ENCODE results near the gene HBQ1.

The HBQ1 gene

DNA sequence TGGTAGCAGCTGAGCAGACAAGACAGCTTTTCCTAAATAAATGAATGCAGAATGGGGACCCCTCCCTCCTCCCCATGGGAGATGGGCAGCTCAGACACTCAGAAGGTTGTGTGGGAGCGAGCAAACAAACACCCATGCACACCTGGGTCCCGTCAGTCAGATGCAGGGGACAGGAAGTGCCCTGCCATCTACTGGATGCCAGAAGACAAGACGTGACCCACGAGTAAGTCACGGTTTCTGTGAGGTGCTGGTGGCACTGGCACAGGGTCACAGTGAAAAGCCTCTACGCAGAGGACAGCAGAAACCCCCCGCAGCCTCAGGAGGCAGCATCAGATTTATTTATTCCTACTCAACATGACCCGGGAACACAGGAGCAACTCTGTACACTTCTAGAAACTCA, 8.4 kb downstream of the HBQ1 start:
- TF ChIP-seq, protein P1, sequence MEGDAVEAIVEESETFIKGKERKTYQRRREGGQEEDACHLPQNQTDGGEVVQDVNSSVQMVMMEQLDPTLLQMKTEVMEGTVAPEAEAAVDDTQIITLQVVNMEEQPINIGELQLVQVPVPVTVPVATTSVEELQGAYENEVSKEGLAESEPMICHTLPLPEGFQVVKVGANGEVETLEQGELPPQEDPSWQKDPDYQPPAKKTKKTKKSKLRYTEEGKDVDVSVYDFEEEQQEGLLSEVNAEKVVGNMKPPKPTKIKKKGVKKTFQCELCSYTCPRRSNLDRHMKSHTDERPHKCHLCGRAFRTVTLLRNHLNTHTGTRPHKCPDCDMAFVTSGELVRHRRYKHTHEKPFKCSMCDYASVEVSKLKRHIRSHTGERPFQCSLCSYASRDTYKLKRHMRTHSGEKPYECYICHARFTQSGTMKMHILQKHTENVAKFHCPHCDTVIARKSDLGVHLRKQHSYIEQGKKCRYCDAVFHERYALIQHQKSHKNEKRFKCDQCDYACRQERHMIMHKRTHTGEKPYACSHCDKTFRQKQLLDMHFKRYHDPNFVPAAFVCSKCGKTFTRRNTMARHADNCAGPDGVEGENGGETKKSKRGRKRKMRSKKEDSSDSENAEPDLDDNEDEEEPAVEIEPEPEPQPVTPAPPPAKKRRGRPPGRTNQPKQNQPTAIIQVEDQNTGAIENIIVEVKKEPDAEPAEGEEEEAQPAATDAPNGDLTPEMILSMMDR (IDR thresholded peaks at IDR 0.05; ENCODE audit: control insufficient read depth, extremely low read depth, insufficient read depth): peak; percentile 41
- no peak for DNase-seq (ENCODE audit: low read depth)
- no peak overlapping the region for H3K4me3 ChIP-seq (ENCODE audit: low read depth, low read length)

DNA sequence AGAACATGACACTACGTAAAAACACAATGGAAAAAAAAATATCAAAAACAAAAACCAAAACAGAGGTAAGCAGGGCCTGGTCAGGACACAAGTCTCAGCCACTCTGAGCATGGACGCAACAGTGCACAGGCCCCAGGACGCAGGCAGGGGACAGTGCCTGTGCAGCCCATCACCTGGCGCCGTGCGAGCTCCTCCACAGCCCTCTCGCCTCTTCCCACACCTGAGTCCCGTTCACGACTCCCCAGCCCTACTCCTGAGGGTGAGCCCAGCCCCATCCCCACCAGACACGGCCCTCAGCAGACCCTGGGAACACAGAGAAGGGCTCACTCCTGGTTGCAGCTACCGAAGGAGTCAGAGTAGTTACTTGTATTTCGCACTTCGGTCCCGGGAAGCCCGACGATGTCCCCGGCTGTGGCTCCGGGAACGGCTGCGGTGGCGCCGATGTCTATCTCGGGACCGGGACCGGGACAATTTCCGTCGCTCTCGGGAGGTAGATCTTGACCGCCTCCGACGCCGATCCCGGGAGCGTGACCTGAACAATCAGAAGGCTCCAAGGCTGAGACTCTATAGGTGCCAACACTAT, 9.4 kb downstream of the HBQ1 start:
- TF ChIP-seq, protein P1 (IDR thresholded peaks at IDR 0.05; ENCODE audit: control insufficient read depth, extremely low read depth, insufficient read depth): no peak
- DNase-seq (ENCODE audit: low read depth): no peak

DNA sequence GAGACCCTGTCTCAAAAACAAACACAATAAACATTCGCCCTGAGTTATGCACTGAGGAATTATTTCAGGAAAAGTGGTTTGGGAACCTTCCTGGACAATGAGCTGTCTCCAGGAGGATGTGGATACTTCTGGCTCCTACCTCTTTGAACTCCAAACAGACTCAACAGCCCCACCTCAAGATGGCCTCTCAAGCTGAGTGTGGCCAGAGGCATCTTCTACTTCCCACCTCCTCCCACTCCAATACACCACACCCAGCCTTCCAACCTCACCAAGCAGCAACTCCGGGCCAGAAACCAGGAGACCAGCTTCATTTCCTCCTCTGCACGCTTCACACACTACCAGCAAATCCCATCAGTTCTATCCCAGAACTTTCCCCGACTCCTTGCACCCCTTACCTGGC, 11.6 kb downstream of the HBQ1 start:
- TF ChIP-seq, protein P1 (IDR thresholded peaks at IDR 0.05; ENCODE audit: control insufficient read depth, extremely low read depth, insufficient read depth): no peak
- H3K4me3 ChIP-seq (ENCODE audit: low read depth, low read length): no peak overlapping the region
- no peak for DNase-seq (ENCODE audit: low read depth)

More for the DNA sequence above, 9.4 kb downstream of the HBQ1 start:
- H3K4me3 ChIP-seq (ENCODE audit: low read depth, low read length): no peak overlapping the region

DNA sequence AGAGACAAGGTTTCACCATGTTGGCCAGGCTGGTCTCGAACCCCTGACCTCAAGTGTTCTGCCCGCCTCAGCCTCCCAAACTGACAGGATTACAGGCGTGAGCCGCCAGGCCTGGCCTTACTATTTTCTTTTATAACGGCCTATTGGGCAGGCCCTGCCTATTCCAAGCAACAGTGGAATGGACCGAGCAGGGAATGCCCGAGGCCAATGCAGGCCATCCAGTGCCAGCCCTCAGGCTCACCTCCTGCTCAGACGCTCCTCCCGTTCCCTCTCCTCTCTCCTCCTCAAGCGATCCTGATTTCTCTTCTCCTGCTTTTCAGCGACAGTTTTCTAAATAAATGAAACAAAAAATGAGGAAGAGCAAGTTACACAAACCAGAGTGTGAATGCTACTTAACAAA, 12.4 kb downstream of the HBQ1 start:
- no peak for DNase-seq (ENCODE audit: low read depth)
- no peak overlapping the region for H3K4me3 ChIP-seq (ENCODE audit: low read depth, low read length)
- TF ChIP-seq, protein P1 (IDR thresholded peaks at IDR 0.05; ENCODE audit: control insufficient read depth, extremely low read depth, insufficient read depth): no peak

DNA sequence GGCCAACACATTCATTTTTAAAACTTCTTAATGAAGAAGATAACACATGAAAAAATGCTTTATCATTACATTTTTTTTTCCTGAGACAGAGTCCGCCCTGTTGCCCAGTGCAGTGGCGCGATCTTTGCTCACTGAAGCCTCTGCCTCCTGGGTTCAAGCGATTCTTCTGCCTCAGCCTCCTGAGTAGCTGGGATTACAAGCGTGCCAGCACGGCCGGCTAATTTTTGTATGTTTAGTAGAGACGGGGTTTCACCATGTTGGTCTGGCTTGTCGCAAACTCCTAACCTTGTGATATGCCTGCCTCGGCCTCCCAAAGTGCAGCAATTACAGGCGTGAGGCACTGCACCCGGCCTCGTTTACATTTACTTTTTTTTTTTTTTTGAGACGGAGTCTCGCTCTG, 13.2 kb downstream of the HBQ1 start:
- TF ChIP-seq, protein P1 (IDR thresholded peaks at IDR 0.05; ENCODE audit: control insufficient read depth, extremely low read depth, insufficient read depth): no peak

DNA sequence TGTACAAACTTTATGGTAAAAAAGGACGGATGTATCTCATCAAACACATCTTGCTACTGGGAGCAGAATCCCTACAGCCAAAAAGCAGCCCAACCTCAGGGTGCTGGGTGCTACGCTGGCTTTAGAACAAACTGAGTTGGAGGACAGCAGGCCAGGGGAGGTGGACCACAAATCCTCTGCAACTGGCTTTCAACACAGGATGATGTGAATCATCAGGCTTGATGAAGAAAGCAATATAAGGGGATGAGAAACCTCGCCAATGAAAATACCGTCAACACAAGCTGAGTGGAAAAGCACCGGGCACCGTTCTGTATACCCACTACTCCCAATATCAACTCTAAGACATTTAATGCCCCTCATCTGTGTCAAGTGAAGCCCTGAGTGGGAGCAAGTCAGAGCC, 14.3 kb downstream of the HBQ1 start:
- H3K4me3 ChIP-seq (ENCODE audit: low read depth, low read length): no peak overlapping the region
- DNase-seq (ENCODE audit: low read depth): no peak
- TF ChIP-seq, protein P1 (IDR thresholded peaks at IDR 0.05; ENCODE audit: control insufficient read depth, extremely low read depth, insufficient read depth): no peak

More for the DNA sequence above, 13.2 kb downstream of the HBQ1 start:
- no peak for DNase-seq (ENCODE audit: low read depth)
- H3K4me3 ChIP-seq (ENCODE audit: low read depth, low read length): no peak overlapping the region

DNA sequence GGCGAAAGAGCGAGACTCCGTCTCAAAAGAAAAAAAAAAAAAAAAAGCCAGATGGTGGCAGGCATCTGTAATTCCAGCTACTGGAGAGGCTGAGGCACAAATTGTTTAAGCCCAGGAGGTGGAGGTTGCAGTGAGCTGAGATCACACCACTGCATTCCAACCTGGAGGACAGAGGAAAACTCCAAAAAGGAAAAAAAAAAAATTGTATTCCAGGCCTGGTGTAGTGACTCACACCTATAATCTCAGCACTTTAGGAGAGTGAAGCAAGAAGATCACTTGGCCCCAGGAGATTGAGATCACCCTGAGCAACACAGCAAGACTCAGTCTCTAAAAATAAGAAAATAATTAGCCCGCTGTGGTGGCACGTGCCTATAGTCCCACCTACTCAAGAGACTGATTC, 20.1 kb downstream of the HBQ1 start:
- no peak overlapping the region for H3K4me3 ChIP-seq (ENCODE audit: low read depth, low read length)
- TF ChIP-seq, protein P1 (IDR thresholded peaks at IDR 0.05; ENCODE audit: control insufficient read depth, extremely low read depth, insufficient read depth): no peak
- DNase-seq (ENCODE audit: low read depth): no peak

All from LNCaP clone FGC (cell line).